ENCODE results near the gene BIN1. TPM values are rescaled to one million over a fixed set of nuclear protein-coding genes. Genes with fewer than 3 reads are reported as not detected.

Gene BIN1
- total RNA-seq, 1 experiment from 2014 or later: 31.8 TPM

GRCh38 chr2:127056631-127057370, 50.2 kb downstream of the BIN1 start:
- Histone ChIP-seq H2AFZ (ENCODE audit: low read depth, low read length, poor library complexity, severe bottlenecking) (no peak overlapping the region), H3K4me2 (ENCODE audit: low read length) (no peak overlapping the region), H4K20me1 (ENCODE audit: insufficient read depth) (no peaks in the 10 kb centered on the region), H3K4me3 (replicated peaks in 1 of 2; ENCODE audit: low read depth in 1 of 2, low read length in 2 of 2) (no peak overlapping the region), H3K27me3 (ENCODE audit: insufficient read depth, low read length) (no peaks in the 10 kb centered on the region), H3K9me2 (ENCODE audit: insufficient read depth) (no peaks in the 10 kb centered on the region), H3K27ac (ENCODE audit: low read depth, low read length) (no peak overlapping the region), H3K36me3 (ENCODE audit: control insufficient read depth in 1 of 2, insufficient read depth in 2 of 2, low read length in 2 of 2) (no peaks in the 10 kb centered on the region), H3K79me2 (ENCODE audit: insufficient read depth, low read length) (no peaks in the 10 kb centered on the region), H3K9ac (ENCODE audit: low read length) (no peak overlapping the region), H3K4me1 (ENCODE audit: control insufficient read depth in 1 of 2, insufficient read depth in 2 of 2, low read length in 2 of 2) (peaks cover 0 to 6% of the 10 kb centered on the region in 2 experiments; a peak in 2 of 4 replicates), H3K9me3 (ENCODE audit: control insufficient read depth in 1 of 2, insufficient read depth in 1 of 2, low read depth in 1 of 2, low read length in 2 of 2) (no peaks in the 10 kb centered on the region)
- ChIA-PET POLR2A (no interaction called here), CTCF (no interaction called here), RAD21 (ENCODE audit: low non-redundant PET in 1 of 2, low total read pairs in 2 of 2, uncharacterized antibody in 2 of 2, unreplicated experiment in 2 of 2) (no interaction called here)
- no peak for DNase-seq (ENCODE audit: low read depth, low spot score)
- intact Hi-C loops (cut with micrococcal nuclease): no loop called here
- BruUV-seq (replicated peaks): no TSS peak
- TF ChIP-seq EGR1 (IDR thresholded peaks at IDR 0.05; ENCODE audit: low read depth): no peak
- TF ChIP-seq TCF7L2 (IDR thresholded peaks at IDR 0.05; ENCODE audit: borderline replicate concordance, extremely low read depth, insufficient read depth, insufficient read length): no peak
- no peak for TF ChIP-seq POLR2A (IDR thresholded peaks at IDR 0.05; ENCODE audit: borderline replicate concordance, extremely low read depth, insufficient read depth, insufficient read length)
- no peak for TF ChIP-seq SRF (IDR thresholded peaks at IDR 0.05; ENCODE audit: low read depth)
- no peak for TF ChIP-seq ZFX (IDR thresholded peaks at IDR 0.05)
- no peak for TF ChIP-seq FOSL1 (IDR thresholded peaks at IDR 0.05; ENCODE audit: low read depth)
- no peak for TF ChIP-seq ELF1 (IDR thresholded peaks at IDR 0.05; ENCODE audit: borderline replicate concordance, low read depth)
- TF ChIP-seq SIN3A (IDR thresholded peaks at IDR 0.05; ENCODE audit: low read depth): no peak
- TF ChIP-seq EZH2 (IDR thresholded peaks at IDR 0.05): no peak
- no peak for TF ChIP-seq CTCF (IDR thresholded peaks at IDR 0.05 in 2 of 3, conservative IDR thresholded peaks at IDR 0.05 in 1 of 3; ENCODE audit: borderline replicate concordance in 1 of 3, insufficient read depth in 1 of 3, low read depth in 2 of 3, low read length in 2 of 3)
- TF ChIP-seq YY1 (IDR thresholded peaks at IDR 0.05; ENCODE audit: extremely low read depth, insufficient replicate concordance, low read depth, low read length): no peak
- no peak for TF ChIP-seq EZH2phosphoT487 (IDR thresholded peaks at IDR 0.05; ENCODE audit: borderline replicate concordance)
- no peak for TF ChIP-seq MAX (IDR thresholded peaks at IDR 0.05)
- no peak for TF ChIP-seq SP1 (IDR thresholded peaks at IDR 0.05; ENCODE audit: low read depth)
- no peak for TF ChIP-seq ATF3 (IDR thresholded peaks at IDR 0.05)
- no peak for TF ChIP-seq POLR2AphosphoS5 (IDR thresholded peaks at IDR 0.05; ENCODE audit: low read depth, low read length)
- no peak for TF ChIP-seq CEBPB (IDR thresholded peaks at IDR 0.05; ENCODE audit: low read depth)
- TF ChIP-seq ZNF274 (IDR thresholded peaks at IDR 0.05; ENCODE audit: low read depth, low read length): no peak
- TF ChIP-seq JUND (IDR thresholded peaks at IDR 0.05): no peak
- ATAC-seq: no peak
